Astrocyte (in vitro differentiated cells and primary cell): ENCODE measurements around the gene LRPAP1. TPM values are rescaled to one million over a fixed set of nuclear protein-coding genes. Genes with fewer than 3 reads are reported as not detected.

Experiments
- DNase-seq: peaks from one replicate; pipeline ENCODE4 v3.0.0-alpha.2; 2010; ENCODE audit warnings: low read depth
- FAIRE-seq: peaks from 2 replicates; lab custom pipeline; 2011; peaks lifted over from hg19 to GRCh38; lab: Jason Lieb, UNC
- H2AFZ ChIP-seq: 2 replicates; pipeline ENCODE4 v1.6.0; 2012; ENCODE audit warnings: low read depth, low read length, inconsistent platforms
- H3K27ac ChIP-seq: 2 replicates; pipeline ENCODE4 v1.5.1; 2011; ENCODE audit warnings: low read depth, low read length, inconsistent platforms
- H3K27me3 ChIP-seq: 2 replicates; pipeline ENCODE4 v1.6.0; 2011; ENCODE audit warnings: low read length, inconsistent platforms; ENCODE audit not compliant: insufficient read depth
- H3K36me3 ChIP-seq: 2 replicates; pipeline ENCODE4 v1.5.1; 2011; ENCODE audit warnings: low read length, inconsistent platforms; ENCODE audit not compliant: insufficient read depth
- H3K4me1 ChIP-seq: 2 replicates; pipeline ENCODE4 v1.5.1; 2011; ENCODE audit warnings: low read length, inconsistent platforms; ENCODE audit not compliant: insufficient read depth
- H3K4me2 ChIP-seq: 2 replicates; pipeline ENCODE4 v1.6.0; 2012; ENCODE audit warnings: low read length, inconsistent platforms
- H3K4me3 ChIP-seq: 2 replicates; pipeline ENCODE4 v1.5.1; 2011; ENCODE audit warnings: low read depth, mild to moderate bottlenecking, low read length, inconsistent platforms; ENCODE audit not compliant: insufficient read depth
- H3K79me2 ChIP-seq: 2 replicates; pipeline ENCODE4 v1.6.0; 2012; ENCODE audit warnings: mild to moderate bottlenecking, low read length, inconsistent platforms; ENCODE audit not compliant: insufficient read depth
- H3K9ac ChIP-seq: 2 replicates; pipeline ENCODE4 v1.6.0; 2012; ENCODE audit warnings: mild to moderate bottlenecking, low read length, inconsistent platforms
- H3K9me3 ChIP-seq: 2 replicates; pipeline ENCODE4 v1.5.1; 2012; ENCODE audit warnings: low read depth, mild to moderate bottlenecking, low read length, inconsistent platforms; ENCODE audit not compliant: insufficient read depth
- H4K20me1 ChIP-seq: 2 replicates; pipeline ENCODE4 v1.6.0; 2012; ENCODE audit warnings: low read length, inconsistent platforms; ENCODE audit not compliant: insufficient read depth
- H3K27ac Mint-ChIP-seq: one replicate; pipeline ENCODE4 v1.8.0; 2021; ENCODE audit warnings: mild to moderate bottlenecking, mixed read lengths; ENCODE audit not compliant: unreplicated experiment
- H3K27me3 Mint-ChIP-seq: one replicate; pipeline ENCODE4 v1.8.0; 2021; ENCODE audit warnings: low read depth, mixed read lengths; ENCODE audit not compliant: unreplicated experiment
- H3K36me3 Mint-ChIP-seq: one replicate; pipeline ENCODE4 v1.8.0; 2021; ENCODE audit warnings: low read depth, mixed read lengths; ENCODE audit not compliant: unreplicated experiment
- H3K4me1 Mint-ChIP-seq: one replicate; pipeline ENCODE4 v1.8.0; 2021; ENCODE audit warnings: low read depth, mixed read lengths; ENCODE audit not compliant: unreplicated experiment
- H3K4me3 Mint-ChIP-seq: one replicate; pipeline ENCODE4 v1.8.0; 2021; ENCODE audit warnings: mild to moderate bottlenecking, moderate library complexity, mixed read lengths; ENCODE audit not compliant: unreplicated experiment
- H3K9me3 Mint-ChIP-seq: one replicate; pipeline ENCODE4 v1.8.0; 2021; ENCODE audit warnings: mild to moderate bottlenecking, mixed read lengths; ENCODE audit not compliant: unreplicated experiment
- CTCF ChIP-seq: IDR thresholded peaks from 2 replicates; pipeline ENCODE4 v1.5.1; 2011; ENCODE audit warnings: low read depth, mild to moderate bottlenecking, inconsistent platforms, low read length, moderate library complexity; ENCODE audit not compliant: insufficient read depth
- EZH2 ChIP-seq: IDR thresholded peaks from 2 replicates; pipeline ENCODE4 v1.6.1; 2012; ENCODE audit warnings: mild to moderate bottlenecking, low read length, inconsistent platforms; ENCODE audit not compliant: insufficient read depth
- total RNA-seq: library from RNA; stranded (reverse); gene quantifications from 2 replicates; pipeline ENCODE4 v1.2.1, GENCODE V29; 2021

LRPAP1 gene
- total RNA-seq, 1 donor from 2014 or later: 191 TPM

GRCh38 chr4:3477750-3478430, 54.3 kb downstream of the LRPAP1 start:
- H3K9ac ChIP-seq: no peak overlapping the region
- no peaks in the 10 kb centered on the region for H3K9me3 ChIP-seq
- DNase-seq (no peak), FAIRE-seq (no peak)
- no peaks in the 10 kb centered on the region for H3K79me2 ChIP-seq
- H3K36me3 ChIP-seq: no peaks in the 10 kb centered on the region
- Mint-ChIP-seq H3K4me1 (no peaks in the 10 kb centered on the region), H3K27me3 (peaks cover 46% of the 10 kb centered on the region), H3K36me3 (no peaks in the 10 kb centered on the region), H3K27ac (no peak overlapping the region), H3K4me3 (no peak overlapping the region), H3K9me3 (no peaks in the 10 kb centered on the region)
- H4K20me1 ChIP-seq: no peaks in the 10 kb centered on the region
- H3K4me2 ChIP-seq: no peak overlapping the region
- H2AFZ ChIP-seq: no peak overlapping the region
- no peaks in the 10 kb centered on the region for H3K27me3 ChIP-seq
- no peak overlapping the region for H3K27ac ChIP-seq
- TF ChIP-seq CTCF (no peak), EZH2 (no peak)
- H3K4me1 ChIP-seq: no peaks in the 10 kb centered on the region
- no peak overlapping the region for H3K4me3 ChIP-seq

- Mint-ChIP-seq H3K36me3 (no peaks in the 10 kb centered on the region), H3K27ac (no peak overlapping the region), H3K27me3 (peaks cover 43% of the 10 kb centered on the region), H3K4me3 (no peak overlapping the region), H3K9me3 (no peaks in the 10 kb centered on the region), H3K4me1 (no peaks in the 10 kb centered on the region)
- H4K20me1 ChIP-seq: no peaks in the 10 kb centered on the region
- no peaks in the 10 kb centered on the region for H3K27me3 ChIP-seq
- H3K9me3 ChIP-seq: no peaks in the 10 kb centered on the region
- H3K27ac ChIP-seq: no peak overlapping the region
- no peaks in the 10 kb centered on the region for H3K36me3 ChIP-seq
- no peak overlapping the region for H2AFZ ChIP-seq
- no peaks in the 10 kb centered on the region for H3K4me1 ChIP-seq
- no peak for DNase-seq
- H3K9ac ChIP-seq: no peak overlapping the region
- H3K4me3 ChIP-seq: no peak overlapping the region
- no peak overlapping the region for H3K4me2 ChIP-seq
- TF ChIP-seq EZH2 (no peak), CTCF (no peak)
- no peaks in the 10 kb centered on the region for H3K79me2 ChIP-seq
- no peak for FAIRE-seq
Observed at GRCh38 chr4:3476936-3477749, 55.1 kb downstream of the LRPAP1 start.

GRCh38 chr4:3476341-3476747, 55.9 kb downstream of the LRPAP1 start:
- H3K27ac ChIP-seq: no peak overlapping the region
- no peaks in the 10 kb centered on the region for H3K36me3 ChIP-seq
- peaks cover 2% of the 10 kb centered on the region for H3K27me3 ChIP-seq
- no peaks in the 10 kb centered on the region for H3K4me1 ChIP-seq
- H3K4me2 ChIP-seq: no peak overlapping the region
- H3K4me3 ChIP-seq: no peak overlapping the region
- H3K9me3 ChIP-seq: no peaks in the 10 kb centered on the region
- no peaks in the 10 kb centered on the region for H3K36me3 Mint-ChIP-seq
- H3K9me3 Mint-ChIP-seq: no peaks in the 10 kb centered on the region
- H3K9ac ChIP-seq: no peak overlapping the region
- no peak for TF ChIP-seq EZH2
- H3K27me3 Mint-ChIP-seq: peaks cover 38% of the 10 kb centered on the region
- FAIRE-seq (no peak), DNase-seq (no peak)
- H3K79me2 ChIP-seq: no peaks in the 10 kb centered on the region
- no peaks in the 10 kb centered on the region for H4K20me1 ChIP-seq
- H3K27ac Mint-ChIP-seq: no peak overlapping the region
- no peak overlapping the region for H2AFZ ChIP-seq
- no peak overlapping the region for H3K4me3 Mint-ChIP-seq
- no peaks in the 10 kb centered on the region for H3K4me1 Mint-ChIP-seq
